Neural progenitor cell (in vitro differentiated cells): ENCODE data around the gene ZNF862.

ENCODE experiments used
- CTCF ChIP-seq: fragments of 200-600 bp; sonication (generic); IDR thresholded peaks from 2 replicates; pipeline ENCODE4 v1.5.1; 2017; ENCODE audit warnings: antibody characterized with exemption, mild to moderate bottlenecking
- EZH2 ChIP-seq: fragments of 200-600 bp; sonication (generic); IDR thresholded peaks from 2 replicates; pipeline ENCODE4 v1.6.1; 2017; ENCODE audit warnings: antibody characterized with exemption, mild to moderate bottlenecking, moderate library complexity
- EZH2phosphoT487 ChIP-seq: fragments of 200-600 bp; sonication (generic); IDR thresholded peaks from 2 replicates; pipeline ENCODE4 v1.6.1; 2017; ENCODE audit warnings: antibody characterized with exemption

GRCh38 chr7:149870701-149871483 lies 32.7 kb downstream of the ZNF862 start:
- TF ChIP-seq CTCF: no peak
- no peak for TF ChIP-seq EZH2
- no peak for TF ChIP-seq EZH2phosphoT487
